HK-2 (cell line): ENCODE results near the gene ADGRV1.

Experiments
- DNase-seq: peaks from one replicate; pipeline ENCODE4 v3.0.0-alpha.2; 2018; ENCODE audit not compliant: unreplicated experiment

ADGRV1 gene

DNA sequence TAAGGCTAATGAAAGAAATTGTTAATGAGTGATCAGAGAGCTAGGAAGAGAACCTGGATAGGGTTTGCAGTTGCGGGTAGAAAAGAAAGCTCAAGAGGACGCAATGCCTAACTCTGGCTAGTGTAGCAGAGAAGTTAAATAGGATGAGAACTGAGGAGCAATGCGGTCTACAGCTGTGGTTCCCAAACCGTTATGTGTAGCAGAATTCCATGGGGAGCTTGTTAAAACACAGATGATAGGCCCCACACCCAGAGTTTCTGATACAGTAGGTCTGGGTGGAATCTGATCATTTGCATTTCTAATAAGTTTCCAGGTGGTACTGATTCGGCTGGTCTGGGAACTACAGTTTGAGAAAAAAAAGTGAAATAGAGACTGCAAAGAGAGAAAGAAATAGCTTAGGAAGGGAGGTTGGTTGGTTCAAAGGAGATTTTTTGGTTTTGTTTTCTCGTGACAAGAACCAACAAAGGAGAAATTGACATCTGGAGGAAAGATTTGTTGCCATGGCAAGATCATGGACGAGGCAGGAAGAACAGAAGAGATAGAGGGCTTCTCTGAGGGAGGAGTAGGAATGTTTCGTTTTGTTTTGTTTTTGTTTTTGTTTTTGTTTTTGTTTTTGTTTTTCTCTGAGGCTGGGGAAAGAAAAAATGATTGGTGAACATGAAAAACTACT is 548.4 kb downstream of the ADGRV1 start:
- DNase-seq, result no peak

- no peak for DNase-seq
Measured at GRCh38 chr5:91109634-91110033, 551.0 kb downstream of the ADGRV1 start.

DNA sequence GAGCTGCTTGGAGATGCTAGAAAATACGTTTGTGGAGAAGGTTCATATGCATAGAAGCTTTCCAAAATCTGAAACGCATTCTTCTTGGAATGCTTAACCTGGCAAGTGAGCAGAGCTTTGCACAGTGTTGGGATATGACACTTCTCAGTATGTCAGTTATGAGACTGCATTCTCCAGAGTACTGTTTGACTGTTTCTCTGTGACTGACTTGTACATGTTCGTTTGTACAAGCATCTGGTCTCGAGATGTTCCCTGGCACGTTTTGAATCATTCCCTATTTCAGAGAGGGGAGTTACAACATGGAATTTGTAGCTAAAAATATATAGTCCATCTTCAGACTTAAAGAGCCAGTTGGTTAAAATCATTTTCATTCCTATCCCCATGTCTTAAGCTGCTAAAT is 552.1 kb downstream of the ADGRV1 start:
- DNase-seq, result no peak

DNA sequence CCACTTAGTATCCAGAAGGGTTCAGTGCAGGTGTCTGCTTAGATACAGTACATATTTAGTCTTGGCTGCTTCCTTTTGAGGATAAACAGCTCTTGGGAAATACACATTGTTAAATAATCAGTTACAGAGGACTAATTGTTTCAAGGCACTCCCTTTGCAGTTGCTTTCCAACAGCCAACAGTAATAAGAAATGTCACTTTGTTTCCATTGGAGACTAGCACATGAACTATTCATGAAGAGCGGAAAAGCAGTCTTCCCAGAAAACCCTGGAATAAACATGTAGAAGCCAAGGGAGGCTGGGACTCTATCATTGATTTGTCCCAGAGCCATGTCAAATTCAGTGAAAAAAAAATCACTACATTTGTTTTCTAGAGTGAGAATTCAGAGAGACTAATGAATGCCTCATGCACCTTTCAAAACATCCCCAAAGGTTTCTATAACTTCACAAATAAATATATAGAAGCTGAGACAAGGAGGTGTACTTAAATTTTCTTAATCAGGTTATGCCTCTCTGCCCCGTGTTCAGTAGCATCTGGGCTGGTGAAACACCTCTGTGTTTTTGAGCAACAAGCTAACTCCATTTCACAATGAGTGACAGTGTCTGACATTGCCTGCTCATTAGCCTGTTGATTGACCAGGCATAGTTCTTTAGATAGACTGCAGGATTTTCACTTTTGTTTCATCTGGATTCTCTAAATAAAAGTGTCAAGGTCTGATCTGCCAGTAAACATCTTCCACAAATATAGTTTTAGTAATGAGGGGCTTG is 553.1 kb downstream of the ADGRV1 start:
- no peak for DNase-seq

GRCh38 chr5:91114658-91115057 is 556.1 kb downstream of the ADGRV1 start:
- no peak for DNase-seq

DNA sequence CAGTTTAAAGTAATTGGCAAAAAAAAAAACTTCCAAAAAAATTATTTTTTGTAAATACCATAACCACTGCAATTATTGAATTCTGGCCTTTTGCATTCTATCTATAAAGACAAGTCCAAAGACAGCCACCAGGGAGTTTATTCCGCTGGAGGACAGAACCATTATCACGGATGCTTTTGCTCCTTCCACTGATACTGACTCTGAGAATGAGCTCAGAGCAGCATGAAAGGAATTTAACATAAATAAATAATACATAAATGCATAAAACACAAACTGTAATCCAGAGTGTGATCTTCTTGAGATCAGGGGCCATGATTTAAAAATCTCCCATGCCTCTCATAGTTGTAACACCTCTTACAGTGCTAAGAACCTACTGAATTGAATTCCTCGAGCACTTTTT is 559.8 kb downstream of the ADGRV1 start:
- no peak for DNase-seq

- DNase-seq, result no peak
Measured at GRCh38 chr5:91118796-91119195, 560.2 kb downstream of the ADGRV1 start.

- no peak for DNase-seq
Measured at GRCh38 chr5:91119217-91119616, 560.6 kb downstream of the ADGRV1 start.

- no peak for DNase-seq
Measured at GRCh38 chr5:91119981-91120850, 561.6 kb downstream of the ADGRV1 start.

GRCh38 chr5:91121347-91121993 is 562.9 kb downstream of the ADGRV1 start:
- no peak for DNase-seq

GRCh38 chr5:91122651-91123050 is 564.1 kb downstream of the ADGRV1 start:
- DNase-seq, result no peak

DNA sequence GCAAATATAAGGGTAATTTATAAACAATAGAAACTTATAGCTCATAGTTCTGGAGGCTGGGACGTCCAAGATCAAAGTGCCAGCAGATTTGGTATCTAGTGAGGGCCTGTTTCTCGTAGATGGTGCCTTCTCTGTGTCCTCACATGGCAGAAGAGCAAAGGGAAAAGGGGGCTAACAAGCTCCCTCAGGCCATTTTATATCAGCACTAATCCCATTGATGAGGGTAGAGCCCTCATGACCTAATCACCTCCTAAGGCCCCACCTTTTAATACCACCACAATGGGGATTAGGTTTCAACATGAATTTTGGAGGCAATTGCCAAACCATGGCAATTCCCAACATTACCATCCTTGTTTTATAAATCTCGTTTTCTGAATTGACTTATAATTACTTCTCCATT is 564.7 kb downstream of the ADGRV1 start:
- no peak for DNase-seq

- no peak for DNase-seq
Measured at GRCh38 chr5:91123901-91124300, 565.3 kb downstream of the ADGRV1 start.

- no peak for DNase-seq
Measured at GRCh38 chr5:91125916-91126315, 567.3 kb downstream of the ADGRV1 start.

DNA sequence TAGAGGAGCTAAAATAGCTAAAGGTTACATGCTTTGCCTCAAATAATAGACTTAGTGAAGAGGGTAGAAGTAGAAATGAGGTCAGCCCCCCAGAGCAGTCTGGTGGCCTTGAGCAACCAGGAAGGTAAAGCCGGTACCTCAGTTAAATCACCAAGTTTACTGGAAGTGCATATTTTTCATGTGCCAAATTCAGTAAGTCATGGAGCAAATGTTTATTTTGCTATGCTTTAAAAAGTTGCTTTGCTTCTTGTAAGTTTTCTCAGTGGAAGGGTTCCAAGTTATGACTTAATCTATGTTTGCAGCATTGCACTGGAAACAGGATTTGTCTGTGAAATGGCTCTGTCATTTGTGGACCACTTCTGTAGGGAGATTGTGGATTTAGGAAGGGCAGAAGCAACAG is 567.9 kb downstream of the ADGRV1 start:
- no peak for DNase-seq

DNA sequence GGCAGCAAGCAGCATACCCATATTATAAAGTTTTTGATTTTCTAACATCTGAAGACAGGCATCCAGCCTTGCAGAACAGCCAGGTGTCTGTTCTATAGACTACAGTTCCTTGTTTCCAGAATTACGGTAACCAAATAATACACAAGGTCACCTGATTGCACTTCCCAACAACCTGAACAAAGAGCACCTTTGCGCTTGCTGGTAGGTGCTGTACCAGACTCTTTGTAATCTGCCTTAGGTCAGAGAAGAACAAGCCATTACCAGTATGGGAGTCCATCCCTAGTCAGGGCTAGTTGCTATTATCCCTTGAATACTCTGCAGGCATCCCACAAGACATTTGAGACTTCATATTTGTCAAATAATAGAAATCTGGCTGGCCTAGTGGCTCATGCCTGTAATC is 568.3 kb downstream of the ADGRV1 start:
- no peak for DNase-seq

GRCh38 chr5:91127456-91128081 is 569.0 kb downstream of the ADGRV1 start:
- no peak for DNase-seq

DNA sequence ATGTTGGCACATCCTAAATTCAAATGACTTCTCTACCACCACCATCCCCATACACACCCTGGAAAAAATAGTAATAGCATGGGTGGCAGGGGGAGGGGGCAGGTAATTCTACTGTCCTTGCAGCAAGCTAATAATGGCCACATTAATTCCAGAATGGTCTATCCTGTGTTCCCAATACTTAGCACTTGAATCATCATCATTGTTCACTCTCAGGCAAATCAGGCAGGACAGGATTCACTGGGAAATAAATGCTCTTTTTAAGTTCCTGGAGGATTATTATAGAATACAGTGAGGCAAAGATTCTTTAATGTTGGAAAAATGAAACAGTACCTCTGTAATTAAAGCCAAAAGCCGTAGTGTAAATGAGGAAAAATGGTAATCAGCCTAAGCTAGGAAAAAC is 570.0 kb downstream of the ADGRV1 start:
- no peak for DNase-seq

DNA sequence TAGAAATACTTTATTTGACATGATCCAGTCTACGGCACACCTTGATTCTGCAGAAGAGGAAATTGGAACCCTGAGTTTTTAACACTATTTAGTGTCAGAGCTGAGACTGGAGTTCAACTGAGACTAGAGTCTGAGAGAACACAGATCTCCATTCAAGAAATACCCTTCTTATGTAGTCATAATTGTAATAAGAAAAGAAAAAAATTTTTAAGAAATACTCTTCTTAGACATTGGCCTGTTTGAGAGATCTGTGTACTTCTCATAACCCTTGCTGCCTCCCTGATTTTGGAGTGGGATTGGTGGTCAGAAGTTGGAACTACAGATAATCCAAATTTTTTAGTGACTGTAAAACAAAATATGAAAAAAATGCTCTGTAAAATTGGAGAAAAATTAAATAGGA is 571.2 kb downstream of the ADGRV1 start:
- no peak for DNase-seq

DNA sequence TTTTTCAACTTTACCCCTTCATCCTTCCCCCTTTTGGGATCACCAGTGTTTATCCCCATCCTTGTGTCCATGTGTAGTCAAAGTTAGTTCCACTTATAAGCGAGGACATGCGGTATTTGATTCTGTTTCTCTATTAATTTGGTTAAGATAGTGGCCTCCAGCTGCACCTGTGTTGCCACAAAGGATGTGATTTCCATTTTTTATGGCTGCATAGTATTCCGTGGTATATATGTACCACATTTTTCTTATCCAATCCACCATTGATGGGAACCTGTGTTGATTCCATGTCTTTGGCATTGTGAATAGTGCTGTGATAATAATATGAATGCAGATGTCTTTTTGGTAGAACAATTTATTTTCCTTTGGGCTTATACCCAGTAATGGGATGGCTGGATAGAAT is 572.2 kb downstream of the ADGRV1 start:
- no peak for DNase-seq

- DNase-seq, result no peak
Measured at GRCh38 chr5:91132550-91132949, 574.0 kb downstream of the ADGRV1 start.

DNA sequence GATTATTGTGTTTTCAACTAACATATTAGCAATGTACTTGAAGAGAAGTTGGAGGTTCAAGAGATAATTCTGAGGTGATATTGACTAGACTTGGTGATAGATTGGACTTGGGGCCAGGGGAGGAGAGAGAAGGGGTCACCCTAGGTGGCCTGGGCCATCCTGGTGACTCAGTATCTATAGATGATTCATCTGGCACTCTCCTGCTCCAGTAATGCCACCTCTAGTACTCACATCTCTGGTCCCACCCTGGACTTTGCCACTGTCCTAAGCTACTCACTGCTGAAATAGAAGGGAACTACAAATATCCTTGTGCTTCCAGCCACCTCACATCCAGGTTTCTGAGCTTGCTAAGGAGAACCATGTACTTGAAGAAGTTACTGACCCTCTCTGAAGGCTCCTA is 574.6 kb downstream of the ADGRV1 start:
- no peak for DNase-seq
